Breast epithelium (tissue), 4 donors: ENCODE results near the gene NMU. TPM values are rescaled to one million over a fixed set of nuclear protein-coding genes. Genes with fewer than 3 reads are reported as not detected.

Experiments
- DNase-seq, 2 donors: peaks; one replicate each; pipeline ENCODE4 v3.0.0-alpha.2; 2019; ENCODE audit warnings: low spot score in 2 of 2
- H3K27ac ChIP-seq, 2 donors: fragments of 200-600 bp; sonication (generic) in 1 of 2; one replicate each; pipeline ENCODE4 v1.5.1; 2016 to 2019; ENCODE audit warnings: mild to moderate bottlenecking in 1 of 2
- H3K27me3 ChIP-seq, 2 donors: fragments of 200-600 bp; sonication (generic) in 1 of 2; one replicate each; pipeline versions ENCODE4 v1.5.1 to v1.6.0; 2017 to 2019; ENCODE audit warnings: control low read depth in 1 of 2, mild to moderate bottlenecking in 1 of 2
- H3K36me3 ChIP-seq: fragments of 200-600 bp; one replicate; pipeline ENCODE4 v1.5.1; 2019
- H3K4me1 ChIP-seq, 2 donors: fragments of 200-600 bp; sonication (generic); one replicate each; pipeline ENCODE4 v1.5.1; 2016 to 2019; ENCODE audit warnings: control low read depth in 1 of 2
- H3K4me3 ChIP-seq, 3 donors: fragments of 200-600 bp; sonication (generic); 1 replicate in 2 of 3; 2 replicates in 1 of 3; pipeline ENCODE4 v1.5.1; 2016 to 2019; ENCODE audit warnings: mild to moderate bottlenecking in 3 of 3, moderate library complexity in 2 of 3
- H3K9me3 ChIP-seq, 2 donors: fragments of 200-600 bp; sonication (generic) in 1 of 2; one replicate each; pipeline ENCODE4 v1.5.1; 2016 to 2019; ENCODE audit warnings: control low read depth in 1 of 2
- CTCF ChIP-seq, 3 donors: fragments of 450-650 bp; IDR thresholded peaks; one replicate each; pipeline ENCODE4 v1.5.1; 2016 to 2017; ENCODE audit warnings: antibody characterized with exemption in 3 of 3, mild to moderate bottlenecking in 3 of 3, moderate library complexity in 3 of 3
- POLR2A ChIP-seq: fragments of 450-650 bp; IDR thresholded peaks from one replicate; pipeline ENCODE4 v1.6.1; 2016; ENCODE audit warnings: antibody characterized with exemption, mild to moderate bottlenecking, moderate library complexity
- POLR2AphosphoS5 ChIP-seq, 3 donors: sonication (generic); formaldehyde crosslinking; IDR thresholded peaks; one replicate each; pipeline ENCODE4 v1.6.1; 2017; ENCODE audit warnings: antibody characterized with exemption in 3 of 3
- intact Hi-C: fragments of 100-400 bp; cut with DNase I; formaldehyde crosslinking; loops from one replicate; pipeline ENCODE4 v1.15.1; 2023; ENCODE audit warnings: low total_unique reads
- total RNA-seq, 3 donors: library from RNA; depleted of rRNA; stranded (reverse); fragments of >200 nt; gene quantifications; one replicate each; pipeline ENCODE4 v1.1.0, GENCODE V29; 2016

NMU gene
- total RNA-seq, 3 donors from 2014 or later, result not detected

- no peak for TF ChIP-seq CTCF (IDR thresholded peaks at IDR 0.05)
- TF ChIP-seq POLR2AphosphoS5 (IDR thresholded peaks at IDR 0.05), result no peak
- no peak for TF ChIP-seq POLR2A
- intact Hi-C loops, result no loop called here
- H3K27me3 ChIP-seq, result no peaks in the 10 kb centered on the region
- H3K4me1 ChIP-seq, result no peaks in the 10 kb centered on the region
- DNase-seq, result no peak
- no peaks in the 10 kb centered on the region for H3K9me3 ChIP-seq
- no peaks in the 10 kb centered on the region for H3K36me3 ChIP-seq
- H3K27ac ChIP-seq, result no peak overlapping the region
- H3K4me3 ChIP-seq, result no peak overlapping the region
Measured at GRCh38 chr4:55549888-55550287, 86.2 kb downstream of the NMU start.

GRCh38 chr4:55547918-55548317 lies 88.2 kb downstream of the NMU start:
- Histone ChIP-seq H3K36me3 (no peaks in the 10 kb centered on the region), H3K4me1 (no peaks in the 10 kb centered on the region), H3K27ac (peak overlapping the region in 1 of 2 donors; percentile 98), H3K27me3 (no peaks in the 10 kb centered on the region), H3K9me3 (no peaks in the 10 kb centered on the region), H3K4me3 (peak overlapping the region in 2 of 3 donors; percentile 75 to 96)
- no peak for DNase-seq
- TF ChIP-seq POLR2AphosphoS5 (IDR thresholded peaks at IDR 0.05) (no peak), POLR2A (no peak), CTCF (IDR thresholded peaks at IDR 0.05) (no peak)
- intact Hi-C loops, result no loop called here

GRCh38 chr4:55547466-55547770 lies 88.7 kb downstream of the NMU start:
- Histone ChIP-seq H3K4me3 (peak overlapping the region; percentile 75 to 98 (median 96)), H3K9me3 (no peaks in the 10 kb centered on the region), H3K4me1 (no peaks in the 10 kb centered on the region), H3K27ac (peak overlapping the region; percentile 98), H3K36me3 (no peaks in the 10 kb centered on the region), H3K27me3 (no peaks in the 10 kb centered on the region)
- TF ChIP-seq POLR2AphosphoS5 (IDR thresholded peaks at IDR 0.05) (no peak), POLR2A (no peak), CTCF (IDR thresholded peaks at IDR 0.05) (no peak)
- intact Hi-C loops, result no loop called here
- no peak for DNase-seq

- Histone ChIP-seq H3K4me1 (no peaks in the 10 kb centered on the region), H3K36me3 (no peaks in the 10 kb centered on the region), H3K27me3 (no peaks in the 10 kb centered on the region), H3K4me3 (peak within 1 kb of the TSS; percentile 75 to 98 (median 96)), H3K27ac (peak within 1 kb of the TSS; percentile 98), H3K9me3 (no peaks in the 10 kb centered on the region)
- DNase-seq, result peak; percentile 62 to 70
- intact Hi-C loops, result no loop called here
- peak; percentile 17 to 45 (median 37) for TF ChIP-seq POLR2AphosphoS5 (IDR thresholded peaks at IDR 0.05)
- peak in 2 of 3 donors; percentile 40 to 52 for TF ChIP-seq CTCF (IDR thresholded peaks at IDR 0.05)
- no peak for TF ChIP-seq POLR2A
Measured at GRCh38 chr4:55546756-55547465, 89.2 kb downstream of the NMU start, which contains the start of gene CLOCK. Gene CLOCK (minus strand): TSS chr4:55546909. CDS start chr4:55482785, 64,124 bp downstream.

- TF ChIP-seq POLR2AphosphoS5 (IDR thresholded peaks at IDR 0.05), result no peak
- TF ChIP-seq POLR2A, result no peak
- no peak for TF ChIP-seq CTCF (IDR thresholded peaks at IDR 0.05)
- intact Hi-C loops, result no loop called here
Measured at GRCh38 chr4:55546506-55546755, 89.7 kb downstream of the NMU start.

More at GRCh38 chr4:55546506-55546755, 89.7 kb downstream of the NMU start:
- Histone ChIP-seq H3K9me3 (no peaks in the 10 kb centered on the region), H3K36me3 (no peaks in the 10 kb centered on the region), H3K27me3 (no peaks in the 10 kb centered on the region), H3K4me3 (peak overlapping the region; percentile 75 to 98 (median 96)), H3K4me1 (no peaks in the 10 kb centered on the region), H3K27ac (peak overlapping the region; percentile 98)
- no peak for DNase-seq
